ENCODE results near the gene MARCHF3. TPM values are rescaled to one million over a fixed set of nuclear protein-coding genes. Genes with fewer than 3 reads are reported as not detected.

Gene MARCHF3
- total RNA-seq, 1 experiment from 2014 or later = 16.1 TPM

DNA sequence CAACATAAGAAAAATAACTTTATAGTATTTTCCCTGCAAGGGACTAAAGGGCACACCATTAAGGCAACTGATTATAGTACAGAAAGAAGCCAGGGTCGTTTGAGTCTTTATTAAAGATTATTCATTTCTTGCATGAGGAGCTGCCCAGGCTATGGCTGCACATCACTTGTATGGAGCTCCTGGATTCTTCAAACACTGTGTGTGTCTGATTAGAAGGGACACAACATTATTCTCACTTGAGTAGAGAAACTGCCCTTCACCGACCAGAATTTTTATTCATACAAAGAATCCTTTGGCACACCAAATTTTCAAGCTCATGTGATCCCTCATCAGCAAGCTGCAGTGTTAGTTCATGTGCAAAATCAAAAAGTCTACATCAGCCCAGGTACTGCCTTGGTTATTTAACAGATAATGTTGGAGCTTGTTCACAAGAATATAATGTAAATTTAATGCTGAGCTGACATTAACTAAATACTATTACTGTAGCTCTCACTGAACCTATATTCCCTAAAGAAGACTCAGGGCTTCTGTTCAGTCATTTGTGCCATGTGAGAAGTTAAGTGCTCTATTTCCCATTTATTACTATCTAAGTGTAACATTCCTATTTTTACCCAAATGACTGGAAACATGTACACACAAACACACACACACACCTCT is 33.0 kb upstream of the MARCHF3 start:
- no peaks in the 10 kb centered on the region for H3K27me3 Mint-ChIP-seq (ENCODE audit: low read depth)
- no peak overlapping the region for H3K4me3 Mint-ChIP-seq
- TF ChIP-seq ZNF232 (CRISPR knock-in tag; IDR thresholded peaks at IDR 0.05) (no peak), TEAD1 (CRISPR knock-in tag; IDR thresholded peaks at IDR 0.05) (no peak), NR1H2 (CRISPR knock-in tag; IDR thresholded peaks at IDR 0.05) (no peak)
- TF ChIP-seq, protein P1, sequence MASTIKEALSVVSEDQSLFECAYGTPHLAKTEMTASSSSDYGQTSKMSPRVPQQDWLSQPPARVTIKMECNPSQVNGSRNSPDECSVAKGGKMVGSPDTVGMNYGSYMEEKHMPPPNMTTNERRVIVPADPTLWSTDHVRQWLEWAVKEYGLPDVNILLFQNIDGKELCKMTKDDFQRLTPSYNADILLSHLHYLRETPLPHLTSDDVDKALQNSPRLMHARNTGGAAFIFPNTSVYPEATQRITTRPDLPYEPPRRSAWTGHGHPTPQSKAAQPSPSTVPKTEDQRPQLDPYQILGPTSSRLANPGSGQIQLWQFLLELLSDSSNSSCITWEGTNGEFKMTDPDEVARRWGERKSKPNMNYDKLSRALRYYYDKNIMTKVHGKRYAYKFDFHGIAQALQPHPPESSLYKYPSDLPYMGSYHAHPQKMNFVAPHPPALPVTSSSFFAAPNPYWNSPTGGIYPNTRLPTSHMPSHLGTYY (CRISPR knock-in tag; IDR thresholded peaks at IDR 0.05) = no peak
- TF ChIP-seq, protein P2, sequence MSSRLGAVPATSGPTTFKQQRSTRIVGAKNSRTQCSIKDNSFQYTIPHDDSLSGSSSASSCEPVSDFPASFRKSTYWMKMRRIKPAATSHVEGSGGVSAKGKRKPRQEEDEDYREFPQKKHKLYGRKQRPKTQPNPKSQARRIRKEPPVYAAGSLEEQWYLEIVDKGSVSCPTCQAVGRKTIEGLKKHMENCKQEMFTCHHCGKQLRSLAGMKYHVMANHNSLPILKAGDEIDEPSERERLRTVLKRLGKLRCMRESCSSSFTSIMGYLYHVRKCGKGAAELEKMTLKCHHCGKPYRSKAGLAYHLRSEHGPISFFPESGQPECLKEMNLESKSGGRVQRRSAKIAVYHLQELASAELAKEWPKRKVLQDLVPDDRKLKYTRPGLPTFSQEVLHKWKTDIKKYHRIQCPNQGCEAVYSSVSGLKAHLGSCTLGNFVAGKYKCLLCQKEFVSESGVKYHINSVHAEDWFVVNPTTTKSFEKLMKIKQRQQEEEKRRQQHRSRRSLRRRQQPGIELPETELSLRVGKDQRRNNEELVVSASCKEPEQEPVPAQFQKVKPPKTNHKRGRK (CRISPR knock-in tag; IDR thresholded peaks at IDR 0.05; ENCODE audit: borderline replicate concordance) = no peak
- DNase-seq (ENCODE audit: low spot score) = no peak
- POLR2A ChIA-PET = interaction anchor here (0.8 kb wide), 1 partner anchor 9 kb away, joined by 3 read pairs; no protein-coding TSS in a partner anchor
- no peaks in the 10 kb centered on the region for H3K36me3 Mint-ChIP-seq
- H3K4me1 Mint-ChIP-seq = peaks cover 12% of the 10 kb centered on the region
- no peak overlapping the region for H3K27ac Mint-ChIP-seq
- H3K9me3 Mint-ChIP-seq = no peaks in the 10 kb centered on the region
- no peak for ATAC-seq
- CTCF ChIA-PET = no interaction called here

DNA sequence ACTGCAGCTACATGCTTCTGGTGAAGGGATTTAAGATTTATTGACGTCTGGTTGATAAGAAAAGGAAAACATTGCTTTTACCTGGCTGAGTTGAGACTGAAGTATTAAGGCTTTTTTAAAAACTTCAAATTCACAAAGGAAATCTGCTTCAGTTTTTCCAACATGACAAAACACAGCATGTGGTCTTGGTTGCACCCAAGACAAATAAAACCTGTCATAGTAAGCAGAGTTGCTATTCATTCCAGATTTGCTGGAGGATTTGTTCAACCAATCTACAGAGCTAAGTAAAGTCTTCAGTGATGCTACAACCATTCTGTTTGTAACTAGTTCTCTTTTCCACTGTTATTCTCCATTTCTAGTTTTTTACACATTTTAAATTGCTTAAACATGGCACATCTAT is 31.6 kb upstream of the MARCHF3 start:
- ATAC-seq (no peak), DNase-seq (ENCODE audit: low spot score) (no peak)
- CTCF ChIA-PET = interaction anchor here (0.7 kb wide), 1 partner anchor 31 kb away, joined by 3 read pairs; the partner anchor contains the start of gene MARCHF3
- TF ChIP-seq, protein P3, sequence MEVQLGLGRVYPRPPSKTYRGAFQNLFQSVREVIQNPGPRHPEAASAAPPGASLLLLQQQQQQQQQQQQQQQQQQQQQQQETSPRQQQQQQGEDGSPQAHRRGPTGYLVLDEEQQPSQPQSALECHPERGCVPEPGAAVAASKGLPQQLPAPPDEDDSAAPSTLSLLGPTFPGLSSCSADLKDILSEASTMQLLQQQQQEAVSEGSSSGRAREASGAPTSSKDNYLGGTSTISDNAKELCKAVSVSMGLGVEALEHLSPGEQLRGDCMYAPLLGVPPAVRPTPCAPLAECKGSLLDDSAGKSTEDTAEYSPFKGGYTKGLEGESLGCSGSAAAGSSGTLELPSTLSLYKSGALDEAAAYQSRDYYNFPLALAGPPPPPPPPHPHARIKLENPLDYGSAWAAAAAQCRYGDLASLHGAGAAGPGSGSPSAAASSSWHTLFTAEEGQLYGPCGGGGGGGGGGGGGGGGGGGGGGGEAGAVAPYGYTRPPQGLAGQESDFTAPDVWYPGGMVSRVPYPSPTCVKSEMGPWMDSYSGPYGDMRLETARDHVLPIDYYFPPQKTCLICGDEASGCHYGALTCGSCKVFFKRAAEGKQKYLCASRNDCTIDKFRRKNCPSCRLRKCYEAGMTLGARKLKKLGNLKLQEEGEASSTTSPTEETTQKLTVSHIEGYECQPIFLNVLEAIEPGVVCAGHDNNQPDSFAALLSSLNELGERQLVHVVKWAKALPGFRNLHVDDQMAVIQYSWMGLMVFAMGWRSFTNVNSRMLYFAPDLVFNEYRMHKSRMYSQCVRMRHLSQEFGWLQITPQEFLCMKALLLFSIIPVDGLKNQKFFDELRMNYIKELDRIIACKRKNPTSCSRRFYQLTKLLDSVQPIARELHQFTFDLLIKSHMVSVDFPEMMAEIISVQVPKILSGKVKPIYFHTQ (CRISPR knock-in tag; IDR thresholded peaks at IDR 0.05) = no peak
- TF ChIP-seq, protein P4, sequence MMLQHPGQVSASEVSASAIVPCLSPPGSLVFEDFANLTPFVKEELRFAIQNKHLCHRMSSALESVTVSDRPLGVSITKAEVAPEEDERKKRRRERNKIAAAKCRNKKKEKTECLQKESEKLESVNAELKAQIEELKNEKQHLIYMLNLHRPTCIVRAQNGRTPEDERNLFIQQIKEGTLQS (CRISPR knock-in tag; conservative IDR thresholded peaks at IDR 0.05) = no peak
- TF ChIP-seq, protein P1 (CRISPR knock-in tag; IDR thresholded peaks at IDR 0.05) = no peak
- TF ChIP-seq RORB (CRISPR knock-in tag; IDR thresholded peaks at IDR 0.05) = no peak
- TF ChIP-seq EMX1 (CRISPR knock-in tag; IDR thresholded peaks at IDR 0.05) = no peak
- TF ChIP-seq, protein P5, sequence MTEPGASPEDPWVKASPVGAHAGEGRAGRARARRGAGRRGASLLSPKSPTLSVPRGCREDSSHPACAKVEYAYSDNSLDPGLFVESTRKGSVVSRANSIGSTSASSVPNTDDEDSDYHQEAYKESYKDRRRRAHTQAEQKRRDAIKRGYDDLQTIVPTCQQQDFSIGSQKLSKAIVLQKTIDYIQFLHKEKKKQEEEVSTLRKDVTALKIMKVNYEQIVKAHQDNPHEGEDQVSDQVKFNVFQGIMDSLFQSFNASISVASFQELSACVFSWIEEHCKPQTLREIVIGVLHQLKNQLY (CRISPR knock-in tag; IDR thresholded peaks at IDR 0.05) = no peak
- no peak for TF ChIP-seq IRF2 (CRISPR knock-in tag; IDR thresholded peaks at IDR 0.05; ENCODE audit: borderline replicate concordance, low read depth)
- TF ChIP-seq FOXP1 (CRISPR knock-in tag; IDR thresholded peaks at IDR 0.05; ENCODE audit: borderline replicate concordance) = no peak
- no peak for TF ChIP-seq SP1 (CRISPR knock-in tag; conservative IDR thresholded peaks at IDR 0.05)
- no peak for TF ChIP-seq NFATC4 (CRISPR knock-in tag; IDR thresholded peaks at IDR 0.05)
- no peak for TF ChIP-seq NR3C1 (CRISPR knock-in tag; conservative IDR thresholded peaks at IDR 0.05; ENCODE audit: low read depth)
- TF ChIP-seq, protein P6, sequence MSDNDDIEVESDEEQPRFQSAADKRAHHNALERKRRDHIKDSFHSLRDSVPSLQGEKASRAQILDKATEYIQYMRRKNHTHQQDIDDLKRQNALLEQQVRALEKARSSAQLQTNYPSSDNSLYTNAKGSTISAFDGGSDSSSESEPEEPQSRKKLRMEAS (CRISPR knock-in tag; IDR thresholded peaks at IDR 0.05) = no peak
- TF ChIP-seq TEAD4 (CRISPR knock-in tag; IDR thresholded peaks at IDR 0.05) = no peak
- TF ChIP-seq, protein P7, sequence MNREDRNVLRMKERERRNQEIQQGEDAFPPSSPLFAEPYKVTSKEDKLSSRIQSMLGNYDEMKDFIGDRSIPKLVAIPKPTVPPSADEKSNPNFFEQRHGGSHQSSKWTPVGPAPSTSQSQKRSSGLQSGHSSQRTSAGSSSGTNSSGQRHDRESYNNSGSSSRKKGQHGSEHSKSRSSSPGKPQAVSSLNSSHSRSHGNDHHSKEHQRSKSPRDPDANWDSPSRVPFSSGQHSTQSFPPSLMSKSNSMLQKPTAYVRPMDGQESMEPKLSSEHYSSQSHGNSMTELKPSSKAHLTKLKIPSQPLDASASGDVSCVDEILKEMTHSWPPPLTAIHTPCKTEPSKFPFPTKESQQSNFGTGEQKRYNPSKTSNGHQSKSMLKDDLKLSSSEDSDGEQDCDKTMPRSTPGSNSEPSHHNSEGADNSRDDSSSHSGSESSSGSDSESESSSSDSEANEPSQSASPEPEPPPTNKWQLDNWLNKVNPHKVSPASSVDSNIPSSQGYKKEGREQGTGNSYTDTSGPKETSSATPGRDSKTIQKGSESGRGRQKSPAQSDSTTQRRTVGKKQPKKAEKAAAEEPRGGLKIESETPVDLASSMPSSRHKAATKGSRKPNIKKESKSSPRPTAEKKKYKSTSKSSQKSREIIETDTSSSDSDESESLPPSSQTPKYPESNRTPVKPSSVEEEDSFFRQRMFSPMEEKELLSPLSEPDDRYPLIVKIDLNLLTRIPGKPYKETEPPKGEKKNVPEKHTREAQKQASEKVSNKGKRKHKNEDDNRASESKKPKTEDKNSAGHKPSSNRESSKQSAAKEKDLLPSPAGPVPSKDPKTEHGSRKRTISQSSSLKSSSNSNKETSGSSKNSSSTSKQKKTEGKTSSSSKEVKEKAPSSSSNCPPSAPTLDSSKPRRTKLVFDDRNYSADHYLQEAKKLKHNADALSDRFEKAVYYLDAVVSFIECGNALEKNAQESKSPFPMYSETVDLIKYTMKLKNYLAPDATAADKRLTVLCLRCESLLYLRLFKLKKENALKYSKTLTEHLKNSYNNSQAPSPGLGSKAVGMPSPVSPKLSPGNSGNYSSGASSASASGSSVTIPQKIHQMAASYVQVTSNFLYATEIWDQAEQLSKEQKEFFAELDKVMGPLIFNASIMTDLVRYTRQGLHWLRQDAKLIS (CRISPR knock-in tag; IDR thresholded peaks at IDR 0.05; ENCODE audit: borderline replicate concordance) = no peak
- no peak for TF ChIP-seq ZNF671 (CRISPR knock-in tag; IDR thresholded peaks at IDR 0.05)
- TF ChIP-seq ATF1 (CRISPR knock-in tag; IDR thresholded peaks at IDR 0.05) = no peak
- no peak for TF ChIP-seq ZNF263 (CRISPR knock-in tag; IDR thresholded peaks at IDR 0.05; ENCODE audit: low read depth)
- no peak for TF ChIP-seq ZNF416 (CRISPR knock-in tag; IDR thresholded peaks at IDR 0.05)
- no peak for TF ChIP-seq OVOL2 (CRISPR knock-in tag; IDR thresholded peaks at IDR 0.05; ENCODE audit: borderline replicate concordance)
- TF ChIP-seq FOXK1 (CRISPR knock-in tag; IDR thresholded peaks at IDR 0.05) = no peak
- Mint-ChIP-seq H3K36me3 (no peaks in the 10 kb centered on the region), H3K4me1 (peaks cover 8% of the 10 kb centered on the region), H3K4me3 (no peak overlapping the region), H3K27me3 (ENCODE audit: low read depth) (no peaks in the 10 kb centered on the region), H3K9me3 (no peaks in the 10 kb centered on the region), H3K27ac (no peak overlapping the region)
- POLR2A ChIA-PET = no interaction called here

All from WTC11 (cell line).